Upper lobe of left lung (tissue), 6 donors: ENCODE data around the gene RAG2. TPM values are rescaled to one million over a fixed set of nuclear protein-coding genes. Genes with fewer than 3 reads are reported as not detected.
"Not testable (repeated sequence)": the region's sequence is repeated elsewhere in the genome, so short reads cannot be mapped to it uniquely, and the experiment has no call there.

Experiments
- ATAC-seq, 2 donors: fragments of 200-7000 bp; cut with Tn5 transposase; one replicate each; pipeline ENCODE4 v1.9.1; 2022; ENCODE audit warnings: mild to moderate bottlenecking in 2 of 2, moderate library complexity in 2 of 2; ENCODE audit not compliant: low FRiP score in 2 of 2
- DNase-seq, 2 donors: peaks; one replicate each; pipeline ENCODE4 v3.0.0-alpha.2; 2019 to 2020
- H3K27ac ChIP-seq, 4 donors: fragments of 200-600 bp; sonication (generic); one replicate each; pipeline ENCODE4 v1.5.1; 2016 to 2019
- H3K27me3 ChIP-seq, 4 donors: fragments of 200-600 bp; sonication (generic); one replicate each; pipeline ENCODE4 v1.5.1; 2017 to 2019
- H3K36me3 ChIP-seq, 4 donors: fragments of 200-600 bp; sonication (generic); one replicate each; pipeline ENCODE4 v1.5.1; 2016 to 2019
- H3K4me1 ChIP-seq, 4 donors: fragments of 200-600 bp; sonication (generic); one replicate each; pipeline ENCODE4 v1.5.1; 2018 to 2019
- H3K4me3 ChIP-seq, 4 donors: fragments of 200-600 bp; sonication (generic); one replicate each; pipeline ENCODE4 v1.5.1; 2017 to 2019; ENCODE audit warnings: mild to moderate bottlenecking in 2 of 4, moderate library complexity in 1 of 4
- H3K9me3 ChIP-seq, 4 donors: fragments of 200-600 bp; sonication (generic); one replicate each; pipeline ENCODE4 v1.5.1; 2018 to 2019
- EP300 ChIP-seq, 4 donors: sonication (generic); formaldehyde crosslinking; IDR thresholded peaks; one replicate each; pipeline ENCODE4 v1.5.1; 2017; ENCODE audit warnings: antibody characterized with exemption in 4 of 4, control low read depth in 2 of 4
- POLR2A ChIP-seq, 4 donors: fragments of 450-650 bp; IDR thresholded peaks; one replicate each; pipeline ENCODE4 v1.5.1; 2016 to 2017; ENCODE audit warnings: antibody characterized with exemption in 4 of 4, mild to moderate bottlenecking in 2 of 4
- POLR2AphosphoS5 ChIP-seq, 2 donors: sonication (generic); formaldehyde crosslinking; IDR thresholded peaks; one replicate each; pipeline ENCODE4 v1.5.1; 2017; ENCODE audit warnings: antibody characterized with exemption in 2 of 2
- WGBS, 2 donors: methylation state at CpG; one replicate each; pipeline ENCODE4 v1.1.5; 2017 to 2018; 5-methylcytosine and 5-hydroxymethylcytosine counted together
- total RNA-seq, 6 donors: library from RNA; depleted of rRNA in 4 of 6; stranded (reverse); fragments of >200 nt in 4 of 6; gene quantifications; one replicate each; pipeline versions ENCODE4 v1.1.0 to v1.2.1, GENCODE V29; 2016 to 2021
- TF ChIP-seq, protein P1 (sequence below), 6 experiments: fragments of 450-650 bp in 4 of 6; fragments of 200-600 bp in 2 of 6; sonication (generic) in 2 of 6; IDR thresholded peaks; one replicate each; pipeline ENCODE4 v1.5.1; 2016 to 2019; ENCODE audit warnings: antibody characterized with exemption in 6 of 6
- donor health status: DM: no; HTN: no; CAD: no; lungs with moderate emphysema.
- donor health status: DM: no; HTN: yes; CAD: no; lungs with severe emphysema.

Gene RAG2
- total RNA-seq, 6 donors from 2014 or later, result not detected

- Histone ChIP-seq H3K27me3 (no peaks in the 10 kb centered on the region), H3K4me3 (no peak overlapping the region), H3K9me3 (no peaks in the 10 kb centered on the region), H3K4me1 (no peaks in the 10 kb centered on the region), H3K36me3 (no peaks in the 10 kb centered on the region), H3K27ac (no peak overlapping the region)
- DNase-seq, result no peak
- 55 to 60% methylated on average over 4 of the region's 4 CpGs for WGBS, 2 donors
- ATAC-seq, result no peak
- TF ChIP-seq POLR2AphosphoS5 (IDR thresholded peaks at IDR 0.05), result no peak
- TF ChIP-seq, protein P1, sequence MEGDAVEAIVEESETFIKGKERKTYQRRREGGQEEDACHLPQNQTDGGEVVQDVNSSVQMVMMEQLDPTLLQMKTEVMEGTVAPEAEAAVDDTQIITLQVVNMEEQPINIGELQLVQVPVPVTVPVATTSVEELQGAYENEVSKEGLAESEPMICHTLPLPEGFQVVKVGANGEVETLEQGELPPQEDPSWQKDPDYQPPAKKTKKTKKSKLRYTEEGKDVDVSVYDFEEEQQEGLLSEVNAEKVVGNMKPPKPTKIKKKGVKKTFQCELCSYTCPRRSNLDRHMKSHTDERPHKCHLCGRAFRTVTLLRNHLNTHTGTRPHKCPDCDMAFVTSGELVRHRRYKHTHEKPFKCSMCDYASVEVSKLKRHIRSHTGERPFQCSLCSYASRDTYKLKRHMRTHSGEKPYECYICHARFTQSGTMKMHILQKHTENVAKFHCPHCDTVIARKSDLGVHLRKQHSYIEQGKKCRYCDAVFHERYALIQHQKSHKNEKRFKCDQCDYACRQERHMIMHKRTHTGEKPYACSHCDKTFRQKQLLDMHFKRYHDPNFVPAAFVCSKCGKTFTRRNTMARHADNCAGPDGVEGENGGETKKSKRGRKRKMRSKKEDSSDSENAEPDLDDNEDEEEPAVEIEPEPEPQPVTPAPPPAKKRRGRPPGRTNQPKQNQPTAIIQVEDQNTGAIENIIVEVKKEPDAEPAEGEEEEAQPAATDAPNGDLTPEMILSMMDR (IDR thresholded peaks at IDR 0.05), result no peak
- TF ChIP-seq POLR2A (IDR thresholded peaks at IDR 0.05), result no peak
- no peak for TF ChIP-seq EP300 (IDR thresholded peaks at IDR 0.05)
Measured at GRCh38 chr11:36558571-36559413, 39.2 kb downstream of the RAG2 start.

- no peaks in the 10 kb centered on the region for H3K36me3 ChIP-seq
- TF ChIP-seq POLR2A (IDR thresholded peaks at IDR 0.05), result no peak
- no peak for TF ChIP-seq EP300 (IDR thresholded peaks at IDR 0.05)
- no peak for TF ChIP-seq POLR2AphosphoS5 (IDR thresholded peaks at IDR 0.05)
- TF ChIP-seq, protein P1 (IDR thresholded peaks at IDR 0.05), result no peak
- no peak for DNase-seq
- H3K4me3 ChIP-seq, result no peak overlapping the region
- no peaks in the 10 kb centered on the region for H3K9me3 ChIP-seq
- H3K27ac ChIP-seq, result no peak overlapping the region
- no peaks in the 10 kb centered on the region for H3K27me3 ChIP-seq
- no peak for ATAC-seq
- H3K4me1 ChIP-seq, result no peaks in the 10 kb centered on the region
Measured at GRCh38 chr11:36557991-36558390, 40.0 kb downstream of the RAG2 start.

- DNase-seq, H3K27ac ChIP-seq, H3K4me3 ChIP-seq, H3K36me3 ChIP-seq, ATAC-seq, H3K27me3 ChIP-seq, H3K9me3 ChIP-seq, H3K4me1 ChIP-seq: not testable (repeated sequence)
- WGBS, 2 donors, result 94 to 96% methylated on average over 15 to 17 of the region's 17 CpGs
Measured at GRCh38 chr11:36557390-36557789, 40.6 kb downstream of the RAG2 start.

DNA sequence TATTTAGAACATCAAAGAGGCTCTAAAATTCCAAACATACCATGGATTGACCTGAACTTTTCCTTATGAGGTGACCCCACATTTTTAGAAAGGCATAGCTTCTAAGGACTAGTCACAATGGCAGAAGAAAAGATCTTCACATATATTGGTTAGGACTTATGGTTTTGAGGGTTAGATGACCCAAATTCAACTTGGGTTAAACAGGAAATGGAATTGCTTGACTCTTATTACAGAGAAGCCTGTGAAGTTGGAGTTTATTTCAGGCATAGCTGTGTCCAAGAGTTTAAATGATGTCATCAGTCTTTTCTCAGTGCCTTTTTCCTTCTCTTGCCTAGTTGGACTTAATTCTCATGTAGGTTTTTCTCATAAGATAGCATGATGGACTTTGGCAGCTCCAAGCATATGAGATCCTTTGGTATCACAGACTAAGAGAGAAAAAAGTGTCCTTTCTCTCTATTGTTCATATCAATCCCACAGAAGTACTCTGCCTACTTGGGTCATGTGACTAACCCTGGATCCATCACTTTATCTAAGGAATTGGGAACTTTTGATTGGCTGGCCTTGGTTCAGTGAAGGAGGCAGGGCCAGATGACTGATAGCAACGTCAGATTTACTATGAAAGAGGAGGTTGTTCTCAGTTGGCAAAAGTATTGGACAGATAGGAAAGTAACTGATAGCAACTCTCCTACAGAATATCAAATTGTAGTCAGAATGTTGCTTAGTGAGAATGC is 47.5 kb downstream of the RAG2 start:
- no peak overlapping the region for H3K4me3 ChIP-seq
- H3K4me1 ChIP-seq, result no peaks in the 10 kb centered on the region
- TF ChIP-seq POLR2A (IDR thresholded peaks at IDR 0.05) (no peak), POLR2AphosphoS5 (IDR thresholded peaks at IDR 0.05) (no peak), EP300 (IDR thresholded peaks at IDR 0.05) (no peak)
- TF ChIP-seq, protein P1 (IDR thresholded peaks at IDR 0.05), result no peak
- DNase-seq, result no peak
- 38 to 55% methylated on average over 1 of the region's 1 CpG for WGBS, 2 donors
- no peak overlapping the region for H3K27ac ChIP-seq
- no peaks in the 10 kb centered on the region for H3K27me3 ChIP-seq
- ATAC-seq, result no peak
- no peaks in the 10 kb centered on the region for H3K36me3 ChIP-seq
- H3K9me3 ChIP-seq, result no peaks in the 10 kb centered on the region

Other genes with a start within 250 kb of the RAG2 start
- gene TRAF6, start 88.0 kb downstream of the RAG2 start, total RNA-seq, result 10 to 100 TPM in 5 of 6 donors, 1 to 10 TPM in 1; 7.4 to 17.5 (median 13.7) TPM
- 1 to 10 TPM in 3 of 6 donors, under 1 TPM in 3; 0.44 to 2.1 (median 1.1) TPM for gene RAG1, start 30.2 kb downstream of the RAG2 start, total RNA-seq
- 10 to 100 TPM in 4 of 6 donors, 1 to 10 TPM in 2; 8.7 to 38.5 (median 20.0) TPM for gene IFTAP, start 3.7 kb downstream of the RAG2 start, total RNA-seq